HG03432 (cell line): Measurements from ENCODE around the gene SPINT2.
A peak's percentile ranks its signal among the peaks of the same experiment; 100 is the strongest.

ENCODE experiments used
- ATAC-seq: cut with Tn5 transposase; IDR thresholded peaks from one replicate; pipeline ENCODE4 v1.9.1; 2021; ENCODE audit warnings: mild to moderate bottlenecking, moderate library complexity; ENCODE audit not compliant: unreplicated experiment

Gene SPINT2

GRCh38 chr19:38291855-38292254 lies 27.5 kb downstream of the SPINT2 start:
- ATAC-seq: no peak

- ATAC-seq: no peak
Observed at GRCh38 chr19:38293281-38293680, 28.9 kb downstream of the SPINT2 start.

GRCh38 chr19:38294090-38294489 lies 29.7 kb downstream of the SPINT2 start:
- no peak for ATAC-seq

DNA sequence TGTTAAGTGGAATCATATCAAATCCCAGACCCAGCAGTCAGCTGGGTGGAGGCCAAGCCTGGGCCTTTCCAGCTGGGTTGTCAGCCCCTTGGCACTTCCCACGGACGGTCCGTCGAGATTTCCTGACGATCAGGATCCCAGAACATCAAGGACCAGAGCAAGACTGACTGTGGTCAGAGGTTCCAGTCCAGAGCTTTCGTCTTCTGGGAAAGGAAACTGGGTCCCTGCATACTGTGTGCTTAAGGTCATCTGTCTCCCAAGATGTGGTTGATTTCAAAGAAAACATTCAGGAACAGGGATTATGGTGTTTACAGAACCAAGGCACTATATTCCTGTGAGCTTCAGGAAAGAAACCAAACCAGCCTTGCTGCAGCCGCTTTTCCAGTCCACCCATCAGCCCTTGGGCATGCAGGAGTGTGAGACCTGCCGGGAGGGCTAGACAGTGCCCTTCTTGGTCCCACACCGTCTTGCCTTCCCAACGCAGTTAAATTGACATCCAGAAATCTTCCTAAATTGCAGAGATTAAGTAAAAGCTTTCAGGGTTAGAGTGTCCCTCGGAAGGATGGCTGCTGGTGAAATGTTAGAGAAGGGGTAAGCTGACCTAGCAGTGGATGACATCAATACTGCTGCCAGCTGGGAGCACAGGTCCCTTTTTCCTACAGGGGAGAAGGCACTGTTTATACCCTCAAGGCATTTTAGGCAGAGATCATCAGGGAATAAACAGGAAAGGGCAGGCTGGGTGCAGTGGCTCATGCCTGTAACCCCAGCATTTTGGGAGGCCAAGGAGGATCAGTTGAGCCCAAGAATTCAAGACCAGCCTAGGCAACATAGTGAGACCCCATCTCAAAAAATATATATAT lies 34.7 kb downstream of the SPINT2 start:
- ATAC-seq: no peak

GRCh38 chr19:38303517-38304351 lies 39.4 kb downstream of the SPINT2 start, which contains the start of gene C19orf33:
Gene C19orf33, plus strand, starts transcription at chr19:38304251. Its CDS starts 11 bp downstream, at chr19:38304262.
- no peak for ATAC-seq

GRCh38 chr19:38304352-38304865 lies 40.0 kb downstream of the SPINT2 start:
- ATAC-seq: no peak

- ATAC-seq: no peak
Observed at GRCh38 chr19:38304866-38305429, 40.6 kb downstream of the SPINT2 start.

DNA sequence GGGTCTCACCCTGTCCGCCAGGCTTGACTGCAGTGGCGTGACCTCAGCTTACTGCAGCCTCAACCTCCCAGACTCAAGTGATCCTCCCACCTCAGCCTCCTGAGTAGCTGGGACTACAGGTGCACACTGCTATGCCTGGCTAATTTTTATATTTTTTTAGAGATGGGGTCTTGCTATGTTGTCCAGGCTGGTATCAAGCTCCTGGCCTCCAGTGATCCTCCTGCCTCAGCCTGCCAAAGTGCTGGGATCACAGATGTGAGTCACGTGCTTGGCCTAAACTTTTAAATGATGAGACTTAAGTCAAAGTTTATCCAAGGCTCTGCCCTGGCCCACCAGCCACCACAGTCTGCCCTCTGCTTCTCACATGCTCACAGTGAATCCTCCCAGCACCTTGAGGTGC lies 41.9 kb downstream of the SPINT2 start:
- ATAC-seq: no peak

- no peak for ATAC-seq
Observed at GRCh38 chr19:38307076-38307475, 42.7 kb downstream of the SPINT2 start.

GRCh38 chr19:38307597-38307996 lies 43.2 kb downstream of the SPINT2 start:
- no peak for ATAC-seq

GRCh38 chr19:38308006-38308766 lies 43.8 kb downstream of the SPINT2 start:
- no peak for ATAC-seq

- no peak for ATAC-seq
Observed at GRCh38 chr19:38308926-38309614, 44.7 kb downstream of the SPINT2 start.

DNA sequence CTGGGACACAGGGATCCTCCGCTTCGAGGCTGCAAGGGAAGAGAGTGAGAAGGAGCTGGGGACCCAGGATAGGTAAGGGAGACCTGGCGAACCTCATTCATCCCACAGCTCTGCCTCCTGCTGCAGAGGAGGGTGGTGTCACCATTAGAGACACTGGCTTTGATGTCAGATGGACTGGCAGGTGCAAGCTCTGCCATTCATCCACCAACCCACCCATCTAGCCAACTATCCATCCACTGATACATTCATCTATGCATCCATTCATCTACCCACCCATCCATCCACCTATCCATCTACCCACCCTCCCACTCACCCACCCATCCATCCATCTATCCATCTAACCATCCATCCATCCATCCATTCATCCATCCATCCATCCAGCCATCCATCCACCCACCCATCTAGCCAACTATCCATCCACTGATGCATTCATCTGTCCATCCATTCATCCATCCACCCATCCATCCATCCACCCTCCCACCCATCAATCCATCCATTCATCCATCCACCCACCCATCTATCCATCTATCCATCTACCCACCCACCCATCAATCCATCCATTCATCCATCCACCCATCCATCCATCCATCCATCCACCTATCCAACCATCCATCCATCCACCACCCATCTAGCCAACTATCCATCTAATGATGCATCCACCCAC lies 45.4 kb downstream of the SPINT2 start:
- no peak for ATAC-seq

- no peak for ATAC-seq
Observed at GRCh38 chr19:38310279-38310670, 45.9 kb downstream of the SPINT2 start.

GRCh38 chr19:38310986-38311385 lies 46.6 kb downstream of the SPINT2 start:
- no peak for ATAC-seq

- ATAC-seq: peak; percentile 87
Observed at GRCh38 chr19:38315657-38316476, 51.5 kb downstream of the SPINT2 start, which contains the start of gene YIF1B. Gene YIF1B, minus strand, starts transcription at chr19:38315947. Its CDS starts 30 bp downstream, at chr19:38315917.

- no peak for ATAC-seq
Observed at GRCh38 chr19:38316477-38317067, 52.2 kb downstream of the SPINT2 start.

DNA sequence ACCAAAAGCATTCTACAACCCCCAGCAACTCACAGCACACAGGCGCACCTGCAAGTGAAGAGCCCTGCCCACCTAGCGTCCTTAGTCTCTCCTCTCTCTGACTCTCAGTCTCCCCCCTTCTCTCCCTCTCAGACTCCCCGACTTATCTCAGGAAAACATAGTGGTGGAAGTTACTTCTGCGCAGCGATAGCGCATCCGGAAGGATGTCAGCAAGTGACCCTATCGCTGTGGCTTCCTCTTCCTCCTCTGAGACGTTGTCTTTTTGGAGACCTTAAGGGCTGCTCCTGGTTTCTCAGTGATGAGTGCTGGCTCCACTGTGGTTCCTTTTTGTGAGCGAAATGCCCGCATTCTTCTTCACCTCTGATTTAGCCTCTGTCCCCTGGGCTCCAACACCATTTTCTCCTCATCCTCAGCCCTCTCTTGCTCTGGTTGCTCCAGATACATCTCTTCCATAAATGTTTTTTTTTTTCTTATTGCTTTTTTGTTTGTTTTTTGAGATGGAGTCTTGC lies 52.8 kb downstream of the SPINT2 start:
- ATAC-seq: no peak
